ENCODE measurements around the gene DUSP21.
"Not testable (repeated sequence)": the region's sequence is repeated elsewhere in the genome, so short reads cannot be mapped to it uniquely, and the experiment has no call there.

DUSP21 gene
- 0 reads per million in 2 donors for total RNA-seq

DNA sequence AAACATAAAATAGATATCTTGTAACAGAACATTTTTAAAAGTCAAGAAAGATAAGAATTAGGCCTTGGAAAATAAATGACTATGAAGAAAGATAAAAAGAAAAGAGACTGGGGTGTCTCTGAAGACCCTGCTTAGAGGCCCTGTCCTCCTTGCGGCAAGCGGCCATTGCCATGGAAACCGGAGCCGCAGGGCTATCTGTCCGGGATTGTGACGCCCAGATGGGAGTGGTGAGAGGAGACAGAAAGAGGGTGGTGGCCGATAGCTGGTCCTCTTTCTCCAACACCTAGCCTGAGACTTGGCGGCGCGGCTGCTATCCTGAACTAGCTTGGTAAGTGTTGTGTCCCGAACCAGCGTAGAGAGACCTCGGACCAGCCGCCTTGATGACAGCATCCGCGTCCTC lies at the start of gene DUSP21:
Gene DUSP21 (plus strand): TSS at position 269 of the 400 bp plus-strand sequence. CDS start 112 bp downstream, at position 381.
- no peak for DNase-seq

DNA sequence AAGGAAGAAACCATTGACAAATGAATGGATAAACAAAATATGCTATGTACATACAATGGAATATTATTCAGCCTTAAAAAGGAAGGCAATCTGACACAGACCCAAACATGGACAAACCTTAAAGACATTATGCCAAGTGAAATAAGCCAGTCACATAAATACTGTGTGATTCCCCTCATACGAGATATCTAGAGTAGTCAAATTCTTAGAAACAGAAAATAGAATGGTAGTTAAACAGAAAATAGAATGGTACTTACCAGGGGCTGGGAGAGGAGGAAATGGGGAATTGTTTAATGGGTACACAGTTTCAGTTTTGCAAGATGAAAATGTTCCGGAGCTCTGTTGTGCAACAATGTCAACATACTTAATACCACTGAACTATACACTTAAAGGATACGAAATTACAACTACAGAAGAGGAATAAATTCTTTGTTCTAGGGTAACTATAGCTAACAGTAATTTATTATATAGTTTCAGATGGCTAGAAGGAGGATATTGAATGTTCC lies 47.8 kb upstream of the DUSP21 start:
- DNase-seq, result no peak

DNA sequence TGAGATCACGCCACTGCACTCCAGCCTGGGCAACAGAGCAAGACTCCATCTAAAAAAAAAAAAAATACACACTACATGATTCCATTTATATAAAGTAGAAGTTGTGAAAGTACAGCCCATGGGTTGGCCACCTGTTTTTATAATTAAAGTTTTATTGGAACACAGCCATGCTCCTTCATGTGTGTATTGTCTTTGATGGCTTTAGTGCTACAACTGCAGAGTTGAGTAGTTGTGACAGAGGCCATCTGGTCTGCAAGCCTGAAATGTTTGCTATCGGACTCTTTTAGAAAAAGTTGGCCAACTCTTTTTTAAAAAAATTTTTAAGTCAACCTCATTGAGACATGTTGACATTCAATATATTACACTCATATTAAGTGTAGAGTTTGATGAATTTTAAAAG lies 41.2 kb upstream of the DUSP21 start:
- no peak for DNase-seq

DNA sequence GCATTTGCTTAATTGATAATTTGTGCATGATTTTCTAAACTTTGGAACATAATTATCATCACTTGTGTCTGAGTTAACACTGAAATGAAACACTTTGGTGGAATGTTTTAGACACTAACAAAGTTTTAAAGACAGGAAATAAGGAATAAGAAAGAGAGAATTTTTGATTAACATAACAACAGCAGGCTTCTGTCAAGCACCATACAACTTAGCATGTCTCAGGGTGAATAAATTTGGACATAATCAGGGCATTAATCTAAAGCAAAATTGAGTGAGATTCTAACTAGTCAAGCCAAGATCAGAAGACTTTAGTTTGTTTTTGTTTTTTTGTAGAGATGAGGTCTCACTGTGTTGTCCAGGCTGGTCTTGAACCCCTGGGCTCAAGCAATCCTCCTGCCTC lies 28.1 kb upstream of the DUSP21 start:
- no peak for DNase-seq

DNA sequence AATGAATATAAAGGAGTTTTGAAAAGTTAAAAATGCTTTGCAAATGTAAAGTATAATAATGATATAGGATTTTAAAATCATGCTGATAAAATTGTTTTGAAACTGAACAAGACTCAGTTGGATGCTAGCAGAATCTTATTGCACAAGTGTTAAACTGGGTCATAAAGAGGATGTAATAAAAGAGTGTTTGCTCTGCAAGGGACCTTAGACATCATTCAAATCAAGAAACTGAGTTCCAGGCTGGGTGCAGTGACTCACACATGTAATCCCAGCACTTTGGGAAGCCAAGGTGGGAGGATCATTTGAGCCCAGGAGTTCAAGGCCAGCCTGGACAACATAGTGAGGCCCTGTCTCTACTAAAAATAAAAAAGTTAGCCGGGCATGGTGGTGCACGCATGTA lies 27.5 kb upstream of the DUSP21 start:
- DNase-seq, result no peak

DNA sequence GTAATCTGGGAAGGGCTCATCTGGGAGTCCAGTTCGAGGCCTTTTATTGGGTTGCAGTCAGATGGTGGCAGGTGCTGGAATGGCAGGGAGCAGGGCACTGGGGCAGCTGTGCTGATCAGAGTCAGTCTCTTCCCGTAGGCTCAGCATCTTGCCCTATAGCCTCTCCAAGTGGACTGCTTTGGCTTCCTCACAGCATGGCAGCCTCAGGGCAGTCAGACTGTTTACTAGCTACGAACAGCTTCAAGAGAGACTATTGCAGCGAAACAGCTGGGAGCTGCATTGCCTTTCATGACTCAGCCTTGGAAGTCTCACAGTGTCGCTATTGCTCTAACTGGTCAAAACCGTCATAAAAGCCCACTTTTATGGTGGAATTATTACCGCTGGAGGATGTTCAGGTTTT lies 26.8 kb upstream of the DUSP21 start:
- DNase-seq, result no peak

DNA sequence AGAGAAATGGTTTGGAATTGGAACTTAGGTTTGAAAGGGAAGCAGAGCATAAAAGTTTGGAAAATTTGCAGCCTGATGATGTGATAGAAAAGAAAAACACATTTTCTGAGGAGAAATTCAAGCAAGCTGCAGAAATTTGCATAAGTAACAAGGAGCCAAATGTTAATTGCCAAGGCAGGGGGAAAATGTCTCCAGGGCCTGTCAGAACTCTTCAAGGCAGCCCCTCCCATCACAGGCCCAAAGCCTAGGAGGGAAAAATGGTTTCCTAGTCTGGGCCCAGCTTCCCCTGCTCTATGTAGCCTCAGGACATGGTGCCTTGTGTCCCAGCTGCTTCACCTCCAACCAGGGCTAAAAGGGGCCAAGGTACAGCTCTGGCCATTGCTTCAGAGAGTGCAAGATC lies 21.2 kb upstream of the DUSP21 start:
- no peak for DNase-seq

DNA sequence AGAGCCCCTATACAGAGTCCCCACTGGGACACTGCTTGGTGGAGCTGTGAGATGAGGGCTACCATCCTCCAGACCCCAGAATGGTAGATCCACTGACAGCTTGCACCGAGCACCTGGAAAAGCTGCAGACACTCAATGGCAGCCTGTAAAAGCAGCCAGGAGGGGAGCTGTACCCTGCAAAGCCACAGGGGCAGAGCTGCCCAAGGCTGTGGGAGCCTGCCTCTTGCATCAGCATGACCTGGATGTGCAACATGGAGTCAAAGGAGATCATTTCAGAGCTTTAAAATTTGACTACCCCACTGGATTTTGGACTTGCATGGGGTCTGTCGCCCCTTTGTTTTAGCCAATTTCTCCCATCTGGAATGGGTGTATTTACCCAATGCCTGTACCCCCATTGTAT lies 20.6 kb upstream of the DUSP21 start:
- not testable (repeated sequence) for DNase-seq

DNA sequence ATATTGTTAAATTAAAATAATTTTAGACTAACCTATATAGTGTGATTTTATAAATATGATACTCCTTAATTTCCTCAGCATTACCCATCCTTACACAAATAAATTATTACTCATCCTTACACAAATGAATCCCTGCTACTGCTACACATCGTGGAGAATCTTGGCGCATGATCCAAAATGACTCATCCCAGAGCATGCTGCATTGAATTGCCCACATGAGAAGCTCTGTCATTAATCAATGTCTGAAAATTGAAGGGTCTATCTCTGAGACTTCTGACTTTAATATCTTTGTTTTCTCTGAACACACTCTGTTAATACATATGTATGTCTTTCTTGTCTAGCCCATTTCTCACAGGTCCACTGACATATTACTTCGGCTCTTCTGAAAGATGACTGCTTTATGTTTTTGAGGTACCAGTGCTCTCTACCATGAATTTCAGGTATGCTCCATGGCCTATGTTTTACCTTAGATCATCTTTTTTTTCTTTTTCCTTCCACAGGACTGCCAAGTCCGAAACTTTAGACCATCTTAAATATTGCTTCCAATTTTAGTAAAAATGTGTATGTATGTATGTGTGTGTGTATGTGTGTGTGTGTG lies 15.7 kb upstream of the DUSP21 start:
- no peak for DNase-seq

DNA sequence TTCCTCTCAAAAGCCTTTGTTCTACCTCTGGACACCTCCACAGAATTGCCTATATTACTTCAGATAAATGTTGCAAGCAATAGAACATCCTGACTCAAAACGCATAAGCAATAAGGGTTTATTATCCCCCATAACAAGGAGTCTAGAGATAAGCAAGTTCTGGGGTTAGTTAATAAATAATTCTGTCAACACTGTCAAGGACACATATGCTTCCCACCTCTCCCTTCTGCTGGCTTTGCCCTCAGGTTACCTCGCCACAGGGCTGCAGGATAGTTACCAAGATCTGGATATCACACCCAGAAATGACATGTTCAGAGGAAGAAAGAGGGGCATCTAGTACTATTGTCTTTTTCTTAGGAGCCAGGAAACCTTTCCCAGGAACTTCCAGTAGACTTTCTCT lies 14.0 kb upstream of the DUSP21 start:
- DNase-seq, result no peak

DNA sequence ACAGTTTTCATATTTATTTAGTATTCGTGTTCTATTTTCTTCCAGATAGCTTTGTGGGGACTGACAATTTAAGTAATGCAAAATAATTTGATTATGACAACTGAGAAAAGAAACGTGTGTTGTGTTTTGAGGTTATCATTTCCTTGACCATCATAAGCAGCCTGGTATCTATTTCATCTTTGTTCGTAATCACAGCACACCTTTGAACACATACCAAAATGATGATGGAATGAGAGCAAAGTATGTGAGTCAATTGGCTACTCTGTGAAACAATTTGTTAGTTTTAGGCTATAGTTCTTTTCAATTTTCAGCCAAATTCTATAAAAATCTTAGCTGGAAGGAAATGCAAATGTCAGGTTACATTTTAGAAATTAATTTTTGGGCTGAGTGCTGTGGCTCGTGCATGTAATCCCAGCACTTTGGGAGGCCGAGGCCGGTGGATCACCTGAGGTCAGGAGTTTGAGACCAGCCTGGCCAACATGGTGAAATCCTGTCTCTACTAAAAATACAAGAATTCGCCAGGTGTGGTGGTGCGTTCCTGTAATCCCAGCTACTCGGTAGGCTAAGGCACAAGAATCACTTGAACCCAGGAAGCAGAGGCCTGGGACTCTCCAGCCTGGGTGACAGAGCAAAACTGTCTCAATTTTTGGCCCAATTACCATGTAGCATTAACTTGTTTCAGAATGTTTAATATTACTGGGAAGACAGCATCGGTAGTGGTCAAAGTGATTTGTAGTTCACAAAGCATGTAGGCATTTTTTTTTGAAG lies 1.1 kb upstream of the DUSP21 start:
- DNase-seq, result no peak

DNA sequence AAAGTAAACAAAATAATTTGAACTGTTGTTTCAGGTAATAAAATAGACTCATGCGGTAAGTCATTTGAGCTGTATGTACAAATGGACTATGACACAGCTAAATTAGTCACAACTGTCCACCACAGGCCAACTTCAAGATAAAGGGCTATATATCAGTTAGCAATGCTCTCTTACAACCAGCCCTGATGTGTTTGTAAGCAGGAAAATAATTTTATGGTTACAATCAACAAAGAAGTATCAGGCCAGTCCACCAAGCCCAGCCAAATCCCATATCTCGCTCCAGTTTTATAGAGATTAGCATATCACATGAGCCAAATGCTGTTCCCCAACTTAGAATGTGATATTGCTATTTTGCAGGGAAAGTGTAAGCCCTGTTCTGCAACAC lies 511 bp upstream of the DUSP21 start:
- no peak for DNase-seq

DNA sequence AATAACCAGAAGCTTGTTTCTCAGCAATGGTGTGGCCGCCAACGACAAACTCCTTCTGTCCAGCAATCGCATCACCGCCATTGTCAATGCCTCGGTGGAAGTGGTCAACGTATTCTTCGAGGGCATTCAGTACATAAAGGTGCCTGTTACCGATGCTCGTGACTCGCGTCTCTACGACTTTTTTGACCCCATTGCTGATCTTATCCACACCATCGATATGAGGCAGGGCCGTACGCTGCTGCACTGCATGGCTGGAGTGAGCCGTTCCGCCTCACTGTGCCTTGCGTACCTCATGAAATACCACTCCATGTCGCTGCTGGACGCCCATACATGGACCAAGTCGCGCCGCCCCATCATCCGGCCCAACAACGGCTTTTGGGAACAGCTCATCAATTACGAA lies 383 bp downstream of the DUSP21 start:
- no peak for DNase-seq

DNA sequence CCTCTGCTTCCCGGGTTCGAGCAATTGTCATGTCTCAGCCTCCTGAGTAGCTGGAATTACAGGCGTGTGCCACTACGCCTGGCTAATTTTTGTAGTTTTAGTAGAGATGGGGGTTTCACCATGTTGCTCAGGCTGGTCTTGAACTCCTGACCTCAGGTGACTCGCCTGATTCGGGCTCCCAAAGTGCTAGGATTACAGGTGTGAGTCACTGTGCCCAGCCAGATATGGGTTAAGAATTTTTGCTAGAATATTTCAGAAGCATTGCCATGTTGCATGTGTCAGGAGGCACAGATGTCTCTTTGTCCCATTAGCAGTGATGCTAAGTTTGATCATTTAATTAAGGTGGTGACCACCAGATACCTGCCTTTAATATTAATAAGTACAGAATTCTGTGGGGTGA lies 7.1 kb downstream of the DUSP21 start:
- not testable (repeated sequence) for DNase-seq

DNA sequence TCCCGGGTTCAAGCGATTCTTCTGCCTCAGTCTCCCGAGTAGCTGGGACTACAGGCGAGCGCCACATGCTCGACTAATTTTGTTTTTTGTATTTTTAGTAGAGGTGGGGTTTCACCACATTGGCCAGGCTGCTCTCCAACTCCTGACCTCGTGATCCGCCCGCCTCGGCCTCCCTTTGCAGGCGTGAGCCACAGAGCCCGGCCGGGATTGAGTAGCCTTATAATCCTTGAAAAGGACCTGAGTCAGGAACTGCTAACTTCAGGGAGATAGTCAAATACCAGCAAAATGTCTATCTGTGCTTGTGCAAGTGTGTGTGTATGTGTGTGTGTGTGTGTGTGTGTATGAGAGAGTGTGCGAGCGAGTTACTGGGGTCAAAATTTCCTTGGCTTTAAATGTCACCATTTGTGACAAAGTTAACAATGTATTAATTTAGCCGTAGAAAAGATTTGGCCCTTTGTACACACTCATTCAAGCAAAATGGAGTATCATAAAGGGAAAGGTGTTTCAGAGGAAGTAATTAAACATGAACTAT lies 27.4 kb downstream of the DUSP21 start:
- no peak for DNase-seq

DNA sequence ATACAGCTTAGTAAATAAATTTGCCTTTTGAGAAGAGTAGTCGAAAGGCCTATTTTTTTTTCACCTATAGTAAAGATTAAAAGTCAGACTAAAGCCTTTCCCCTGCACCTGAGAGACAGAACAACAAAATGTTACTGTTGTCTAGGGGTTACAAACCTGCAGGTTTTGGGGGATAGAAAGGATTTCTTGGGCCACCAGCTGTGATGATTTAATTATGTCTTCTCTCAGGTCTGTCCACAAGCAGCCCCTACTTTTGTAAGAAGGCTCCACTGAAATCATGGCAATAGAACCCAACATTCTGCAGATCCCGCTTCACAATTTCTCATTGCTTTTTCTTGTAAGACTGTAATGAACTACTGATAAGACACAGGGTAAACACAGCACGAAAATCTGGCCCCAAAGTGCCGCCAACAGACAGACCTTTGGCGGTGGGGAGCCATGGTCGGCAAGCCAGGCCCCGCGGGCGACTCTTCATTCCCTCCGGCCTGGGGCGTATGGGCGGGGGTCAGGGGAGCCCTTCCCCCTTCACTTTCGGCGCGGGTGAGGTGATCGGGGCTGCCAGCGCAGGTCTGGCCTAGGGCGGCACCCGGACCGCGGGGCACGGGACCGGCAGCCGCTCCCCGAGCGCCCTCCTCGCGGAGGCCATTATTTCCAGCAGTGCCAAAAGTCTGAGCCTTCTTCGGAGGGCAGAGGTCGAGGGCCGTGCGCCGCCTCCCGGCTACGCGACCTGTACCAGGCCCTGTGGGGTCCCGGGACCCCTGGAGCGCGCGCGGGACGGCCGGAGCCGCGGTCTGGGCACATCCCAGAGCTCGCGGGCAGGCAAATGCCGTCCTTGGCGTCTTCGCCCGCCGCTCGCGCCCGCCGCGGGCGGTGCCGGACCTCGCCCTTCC lies 28.4 kb downstream of the DUSP21 start:
- DNase-seq, result peak; percentile 28

DNA sequence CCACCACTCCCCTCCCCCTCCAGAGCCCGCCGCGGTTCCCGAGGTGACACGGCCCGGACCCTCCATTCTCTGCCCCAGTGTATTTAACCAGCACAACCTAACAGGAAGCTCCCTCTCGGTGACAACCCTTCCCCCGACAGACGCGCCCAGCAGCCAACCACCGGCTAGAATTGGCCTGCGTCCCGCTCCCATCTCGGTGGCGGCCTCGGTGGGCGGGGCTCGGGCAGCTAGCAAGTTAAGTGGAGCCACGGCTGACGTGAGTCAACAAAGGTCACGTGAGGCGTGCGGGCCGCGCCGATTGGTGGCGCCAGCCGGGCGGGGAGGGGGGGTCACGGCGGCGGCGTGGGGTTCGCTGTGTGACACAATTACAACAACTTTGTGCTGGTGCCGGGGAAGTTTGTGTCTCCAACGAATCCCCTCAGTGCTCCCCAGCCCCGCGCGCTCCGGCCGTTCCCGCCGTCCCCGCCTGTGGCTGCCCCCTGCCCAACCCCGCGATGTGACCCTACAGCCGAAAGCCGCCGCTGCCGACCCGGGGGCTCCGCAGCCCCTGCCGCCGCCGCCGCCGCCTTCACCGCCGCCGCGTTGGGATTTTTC lies 29.1 kb downstream of the DUSP21 start, which contains the start of gene KDM6A:
Gene KDM6A (plus strand): TSS at position 368 of the 594 bp plus-strand sequence. CDS start 364 bp downstream, outside the sequence.
- DNase-seq, result peak; percentile 99

DNA sequence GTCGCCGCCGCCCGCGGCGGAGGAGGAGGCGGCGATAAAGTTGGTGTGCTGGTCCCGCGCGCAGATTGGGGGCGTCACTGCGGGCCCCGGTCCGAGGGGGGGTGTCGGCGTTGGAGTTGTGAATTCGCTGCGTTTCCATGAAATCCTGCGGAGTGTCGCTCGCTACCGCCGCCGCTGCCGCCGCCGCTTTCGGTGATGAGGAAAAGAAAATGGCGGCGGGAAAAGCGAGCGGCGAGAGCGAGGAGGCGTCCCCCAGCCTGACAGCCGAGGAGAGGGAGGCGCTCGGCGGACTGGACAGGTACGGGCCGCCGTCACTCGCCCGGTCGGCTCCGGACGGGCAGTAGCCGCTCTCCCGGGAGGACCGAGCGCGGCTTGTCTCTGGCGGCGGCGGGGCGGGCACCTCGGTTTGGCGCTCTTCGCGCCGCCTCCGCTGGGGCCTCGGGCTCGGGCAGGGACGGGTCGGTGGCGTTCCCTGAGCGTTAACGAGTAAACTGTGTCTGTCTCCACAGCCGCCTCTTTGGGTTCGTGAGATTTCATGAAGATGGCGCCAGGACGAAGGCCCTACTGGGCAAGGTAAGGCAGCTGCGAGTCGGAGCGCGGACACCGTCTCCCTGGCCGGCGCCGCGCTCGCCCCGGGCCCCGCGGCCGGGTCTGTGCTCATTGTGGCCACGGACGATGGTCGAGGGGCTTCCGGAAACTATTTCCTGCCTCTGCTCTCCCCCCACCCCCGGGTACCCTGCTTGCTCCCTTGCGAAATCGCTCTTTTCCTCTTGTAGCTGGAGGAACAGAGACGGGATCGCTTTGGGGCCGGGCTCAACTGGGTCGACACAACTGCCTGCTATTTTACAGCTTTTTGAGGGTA lies 29.8 kb downstream of the DUSP21 start:
- DNase-seq, result peak; percentile 55

DNA sequence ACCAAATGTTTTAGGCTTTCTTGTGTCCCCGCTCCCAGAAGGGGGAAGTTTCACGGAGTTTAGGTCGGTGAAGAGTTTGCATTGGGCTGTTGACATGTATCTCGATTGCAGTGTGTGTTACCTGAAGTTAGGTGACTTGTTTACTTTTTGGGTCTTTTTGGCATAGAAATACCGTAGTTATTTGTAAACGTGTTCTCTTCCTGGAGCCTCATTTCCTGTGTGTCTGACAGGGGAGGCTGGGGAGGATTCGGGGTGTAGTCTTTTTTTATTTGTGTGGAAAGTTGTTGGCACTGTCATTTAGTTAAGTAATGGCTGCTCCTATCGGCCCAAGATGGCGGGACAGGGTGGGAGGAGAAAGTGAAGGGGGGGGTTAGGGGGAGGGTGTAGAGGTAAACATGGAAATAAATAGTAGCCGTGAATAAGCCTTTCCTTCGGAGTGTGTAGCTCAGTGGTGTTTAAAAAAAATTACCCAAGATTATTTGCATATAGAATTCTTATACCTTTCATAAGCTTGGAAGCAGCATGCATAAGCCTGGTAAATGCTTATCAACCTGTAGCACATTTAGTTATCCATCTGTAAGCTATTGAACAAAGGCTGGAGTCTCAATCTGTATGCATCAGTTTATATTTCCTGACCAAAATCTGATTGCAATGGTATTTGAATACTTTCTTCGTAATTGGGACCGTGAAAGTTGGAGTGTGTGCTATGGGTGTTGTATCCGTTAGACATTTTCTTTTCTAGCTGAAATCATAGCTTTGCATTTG lies 30.8 kb downstream of the DUSP21 start:
- peak; percentile 36 for DNase-seq

DNA sequence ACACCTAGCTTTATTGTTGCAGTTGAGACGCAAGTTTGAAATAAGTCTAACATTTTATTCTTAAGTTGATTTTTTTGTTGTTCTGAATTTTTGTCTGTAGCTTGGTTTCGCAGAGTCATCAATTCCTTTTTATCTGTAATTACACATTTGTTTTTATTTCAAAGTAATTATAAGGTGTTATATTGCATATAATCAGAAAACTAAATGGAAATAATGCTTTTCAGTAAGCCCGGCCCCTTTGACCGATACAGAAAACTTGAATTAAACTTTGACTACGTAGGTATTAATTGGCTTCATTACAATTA lies 31.3 kb downstream of the DUSP21 start:
- DNase-seq, result no peak

DNA sequence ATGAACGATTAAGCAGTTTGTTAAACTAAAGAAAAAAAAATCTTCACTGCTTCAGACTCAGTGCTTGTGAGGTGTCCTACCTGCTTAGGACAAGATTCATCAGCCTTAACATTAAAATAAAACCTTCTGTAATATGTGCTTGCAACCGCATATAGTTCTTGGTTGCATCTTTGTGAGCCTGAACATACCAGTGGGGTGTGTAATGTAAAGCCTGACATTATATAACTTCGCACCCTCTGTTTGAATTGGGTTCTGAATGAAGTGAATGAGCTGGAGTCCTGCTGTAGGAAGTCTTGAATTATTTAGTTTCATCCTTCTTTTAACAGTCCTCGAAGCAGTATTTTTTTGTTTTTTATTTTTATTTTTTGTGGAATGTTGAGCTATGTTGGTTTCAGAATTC lies 32.3 kb downstream of the DUSP21 start:
- no peak for DNase-seq
